ENCODE results near the gene LSAMP.

GRCh38 chr3:116046350-116046749, 398.9 kb downstream of the LSAMP start:
- TF ChIP-seq CTCF (conservative IDR thresholded peaks at IDR 0.05; ENCODE audit: low read depth, low read length) = no peak
- no peak for TF ChIP-seq EZH2 (IDR thresholded peaks at IDR 0.05; ENCODE audit: low read length, unreplicated experiment)
- TF ChIP-seq EZH2phosphoT487 (IDR thresholded peaks at IDR 0.05; ENCODE audit: borderline replicate concordance, low read length) = no peak

Measured in PC-3 (cell line).